ENCODE measurements around the gene CREB5. TPM values are rescaled to one million over a fixed set of nuclear protein-coding genes. Genes with fewer than 3 reads are reported as not detected.

CREB5 gene
- total RNA-seq, 4 donors from 2014 or later = 16.8 to 22.4 (median 20.9) TPM

GRCh38 chr7:28627263-28627653, 214.9 kb downstream of the CREB5 start:
- 75 to 77% methylated on average over 5 of the region's 5 CpGs for WGBS, 2 donors
- no peaks in the 10 kb centered on the region for H3K36me3 ChIP-seq
- no peak overlapping the region for H3K4me3 ChIP-seq
- H3K9me3 ChIP-seq = no peaks in the 10 kb centered on the region
- H3K4me1 ChIP-seq = peaks cover 0 to 41% (median 14%) of the 10 kb centered on the region in 4 donors
- H3K27me3 ChIP-seq = no peaks in the 10 kb centered on the region
- no peak for DNase-seq (ENCODE audit: low spot score in 2 of 2)
- H3K27ac ChIP-seq = peak overlapping the region in 2 of 4 donors; percentile 54 to 58
- no peak for TF ChIP-seq POLR2A (IDR thresholded peaks at IDR 0.05)
- TF ChIP-seq, protein P1, sequence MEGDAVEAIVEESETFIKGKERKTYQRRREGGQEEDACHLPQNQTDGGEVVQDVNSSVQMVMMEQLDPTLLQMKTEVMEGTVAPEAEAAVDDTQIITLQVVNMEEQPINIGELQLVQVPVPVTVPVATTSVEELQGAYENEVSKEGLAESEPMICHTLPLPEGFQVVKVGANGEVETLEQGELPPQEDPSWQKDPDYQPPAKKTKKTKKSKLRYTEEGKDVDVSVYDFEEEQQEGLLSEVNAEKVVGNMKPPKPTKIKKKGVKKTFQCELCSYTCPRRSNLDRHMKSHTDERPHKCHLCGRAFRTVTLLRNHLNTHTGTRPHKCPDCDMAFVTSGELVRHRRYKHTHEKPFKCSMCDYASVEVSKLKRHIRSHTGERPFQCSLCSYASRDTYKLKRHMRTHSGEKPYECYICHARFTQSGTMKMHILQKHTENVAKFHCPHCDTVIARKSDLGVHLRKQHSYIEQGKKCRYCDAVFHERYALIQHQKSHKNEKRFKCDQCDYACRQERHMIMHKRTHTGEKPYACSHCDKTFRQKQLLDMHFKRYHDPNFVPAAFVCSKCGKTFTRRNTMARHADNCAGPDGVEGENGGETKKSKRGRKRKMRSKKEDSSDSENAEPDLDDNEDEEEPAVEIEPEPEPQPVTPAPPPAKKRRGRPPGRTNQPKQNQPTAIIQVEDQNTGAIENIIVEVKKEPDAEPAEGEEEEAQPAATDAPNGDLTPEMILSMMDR (IDR thresholded peaks at IDR 0.05) = no peak
- TF ChIP-seq EP300 (IDR thresholded peaks at IDR 0.05) = no peak

GRCh38 chr7:28627896-28628295, 215.6 kb downstream of the CREB5 start:
- TF ChIP-seq POLR2A (IDR thresholded peaks at IDR 0.05) (no peak), EP300 (IDR thresholded peaks at IDR 0.05) (no peak)
- TF ChIP-seq, protein P1 (IDR thresholded peaks at IDR 0.05) = no peak
- DNase-seq (ENCODE audit: low spot score in 2 of 2) = no peak
- H3K4me3 ChIP-seq = no peak overlapping the region
- WGBS, 2 donors = 67 to 75% methylated on average over 4 of the region's 4 CpGs
- no peak overlapping the region for H3K27ac ChIP-seq
- no peaks in the 10 kb centered on the region for H3K9me3 ChIP-seq
- H3K27me3 ChIP-seq = no peaks in the 10 kb centered on the region
- H3K4me1 ChIP-seq = peaks cover 0 to 41% (median 14%) of the 10 kb centered on the region in 4 donors
- H3K36me3 ChIP-seq = no peaks in the 10 kb centered on the region

DNA sequence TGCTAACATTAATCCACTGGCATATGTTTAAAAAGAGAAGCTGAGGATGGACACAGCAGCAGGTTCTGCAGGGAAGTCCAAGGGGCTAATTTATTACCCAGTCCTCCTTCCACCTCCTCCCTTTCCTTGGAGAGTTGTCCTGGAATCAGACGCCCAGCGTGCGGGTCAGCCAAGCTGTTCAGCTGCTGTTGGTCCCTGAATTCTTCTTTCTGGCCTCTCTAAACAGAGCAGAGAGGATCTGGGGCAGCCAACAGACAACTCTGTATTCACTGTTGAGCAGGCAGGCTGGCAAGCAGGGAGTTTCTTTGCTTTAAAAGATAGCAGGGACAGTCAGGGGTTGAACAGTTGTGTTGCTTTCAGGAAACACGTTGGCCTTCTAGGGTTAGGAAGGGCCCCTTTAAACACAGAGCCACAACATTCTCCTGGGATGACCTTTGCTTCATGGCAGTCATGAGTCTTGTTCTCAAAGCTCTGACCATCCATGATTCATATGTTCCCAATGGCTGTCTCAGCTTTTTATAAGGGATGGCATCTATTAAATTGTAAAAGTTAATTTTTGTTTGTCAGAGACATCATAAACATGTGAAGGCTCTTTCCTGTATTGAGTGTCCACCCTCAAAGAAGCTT, 217.0 kb downstream of the CREB5 start:
- 36 to 44% methylated on average over 4 of the region's 4 CpGs for WGBS, 2 donors
- Histone ChIP-seq H3K4me1 (peaks cover 0 to 41% (median 14%) of the 10 kb centered on the region in 4 donors), H3K27me3 (no peaks in the 10 kb centered on the region), H3K27ac (no peak overlapping the region), H3K9me3 (no peaks in the 10 kb centered on the region), H3K36me3 (no peaks in the 10 kb centered on the region), H3K4me3 (no peak overlapping the region)
- TF ChIP-seq EP300 (IDR thresholded peaks at IDR 0.05) = no peak
- no peak for TF ChIP-seq POLR2A (IDR thresholded peaks at IDR 0.05)
- TF ChIP-seq, protein P1 (IDR thresholded peaks at IDR 0.05) = no peak
- DNase-seq (ENCODE audit: low spot score in 2 of 2) = peak in 1 of 2 donors; percentile 16

- no peak overlapping the region for H3K4me3 ChIP-seq
- no peaks in the 10 kb centered on the region for H3K9me3 ChIP-seq
- H3K4me1 ChIP-seq = peaks cover 0 to 39% (median 12%) of the 10 kb centered on the region in 4 donors
- no peaks in the 10 kb centered on the region for H3K27me3 ChIP-seq
- WGBS, 2 donors = 74 to 80% methylated on average over 3 of the region's 3 CpGs
- H3K36me3 ChIP-seq = no peaks in the 10 kb centered on the region
- DNase-seq (ENCODE audit: low spot score in 2 of 2) = no peak
- TF ChIP-seq, protein P1 (IDR thresholded peaks at IDR 0.05) = no peak
- no peak for TF ChIP-seq EP300 (IDR thresholded peaks at IDR 0.05)
- no peak for TF ChIP-seq POLR2A (IDR thresholded peaks at IDR 0.05)
- H3K27ac ChIP-seq = no peak overlapping the region
Measured at GRCh38 chr7:28630350-28630749, 218.0 kb downstream of the CREB5 start.

DNA sequence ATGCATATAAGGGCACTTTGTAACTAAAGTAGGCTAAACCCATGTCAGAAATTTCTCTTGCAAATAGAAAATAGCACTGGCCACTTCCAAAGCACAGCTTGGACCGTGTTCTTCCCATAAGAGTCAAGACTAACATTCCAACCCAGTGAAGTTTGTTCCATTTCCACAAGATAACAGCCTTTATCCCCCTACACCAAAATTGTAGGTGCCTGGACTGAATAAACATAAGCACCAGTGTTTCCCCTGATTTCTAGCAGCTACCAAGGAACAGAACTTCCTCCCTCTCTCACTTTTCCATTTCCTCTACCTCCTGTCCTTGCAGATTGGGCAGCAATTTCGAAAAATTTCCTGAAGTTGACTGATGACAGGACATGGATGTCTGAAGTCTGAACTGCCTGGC, 219.7 kb downstream of the CREB5 start:
- Histone ChIP-seq H3K36me3 (no peaks in the 10 kb centered on the region), H3K9me3 (no peaks in the 10 kb centered on the region), H3K4me3 (no peak overlapping the region), H3K27me3 (no peaks in the 10 kb centered on the region), H3K4me1 (peaks cover 0 to 22% (median 6%) of the 10 kb centered on the region in 4 donors), H3K27ac (no peak overlapping the region)
- TF ChIP-seq, protein P1 (IDR thresholded peaks at IDR 0.05) = no peak
- TF ChIP-seq POLR2A (IDR thresholded peaks at IDR 0.05) (no peak), EP300 (IDR thresholded peaks at IDR 0.05) (no peak)
- WGBS, 2 donors = 76 to 81% methylated on average over 2 of the region's 2 CpGs
- DNase-seq (ENCODE audit: low spot score in 2 of 2) = no peak
